NCI-H1417 treated with DMSO at 0.1 percent for 48 hours (cell line): Measurements from ENCODE around the gene CHERP.
"Not testable (repeated sequence)": the region's sequence is repeated elsewhere in the genome, so short reads cannot be mapped to it uniquely, and the experiment has no call there.

Source experiments
- DNase-seq: peaks from one replicate; lab custom pipeline; 2025; lab: John Stamatoyannopoulos, UW

Gene CHERP

GRCh38 chr19:16476401-16476800 is 65.8 kb downstream of the CHERP start:
- DNase-seq: no peak

DNA sequence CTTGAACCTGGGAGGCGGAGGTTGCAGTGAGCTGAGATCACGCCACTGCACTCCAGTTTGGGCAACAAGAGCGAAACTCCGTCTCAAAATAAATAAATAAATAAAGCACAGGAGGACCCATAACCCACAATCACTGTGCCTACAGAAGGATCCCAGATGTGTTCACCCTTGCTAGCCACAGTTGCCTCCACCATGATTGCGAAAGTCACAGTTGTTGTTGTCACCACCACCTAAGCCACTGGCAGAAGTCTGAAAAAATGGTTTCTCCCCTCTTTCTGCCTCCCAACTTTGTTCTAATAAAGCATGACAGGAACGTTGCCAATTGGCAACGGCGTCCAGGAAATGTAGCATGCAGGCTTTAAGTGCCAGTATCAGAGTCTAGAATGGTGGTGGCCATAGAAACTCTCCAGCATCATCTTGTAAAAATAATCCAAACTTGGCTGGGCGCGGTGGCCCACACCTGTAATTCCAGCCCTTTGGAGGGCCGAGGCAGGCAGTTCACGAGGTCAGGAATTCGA is 68.3 kb downstream of the CHERP start:
- DNase-seq: no peak

- no peak for DNase-seq
Observed at GRCh38 chr19:16472992-16473391, 69.2 kb downstream of the CHERP start.

- not testable (repeated sequence) for DNase-seq
Observed at GRCh38 chr19:16472559-16472899, 69.7 kb downstream of the CHERP start.

- DNase-seq: no peak
Observed at GRCh38 chr19:16470911-16471811, 71.1 kb downstream of the CHERP start.

DNA sequence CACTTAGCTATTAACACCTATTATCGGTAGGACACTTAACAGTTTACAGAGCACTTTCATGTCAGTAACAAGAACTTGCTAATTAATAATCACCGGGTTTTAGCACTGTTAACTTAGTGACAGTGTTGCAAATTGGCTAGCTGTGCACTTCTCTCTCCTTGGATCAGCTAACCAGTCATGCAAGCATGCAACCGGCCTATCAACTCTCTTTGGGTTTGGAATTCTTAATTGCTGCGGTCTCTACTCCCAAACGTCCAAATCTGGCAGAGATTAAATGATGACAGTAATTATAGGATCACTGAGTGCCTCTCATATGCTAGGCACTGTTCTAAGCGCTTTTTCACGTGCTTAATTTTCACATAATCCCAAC is 71.7 kb downstream of the CHERP start:
- no peak for DNase-seq
